ENCODE results near the gene NT5DC1. TPM values are rescaled to one million over a fixed set of nuclear protein-coding genes. Genes with fewer than 3 reads are reported as not detected.

NT5DC1 gene
- total RNA-seq, 1 donor, result 7.8 TPM

- H3K4me3 ChIP-seq (ENCODE audit: low read depth, low read length), result no peak overlapping the region
These were observed 137.4 kb downstream of the NT5DC1 start for GRCh38 chr6:116238083-116238482.

GRCh38 chr6:116239256-116239655, 138.6 kb downstream of the NT5DC1 start:
- no peak for DNase-seq (ENCODE audit: low read depth)
- H3K4me3 ChIP-seq (ENCODE audit: low read depth, low read length), result no peak overlapping the region
- no peak for TF ChIP-seq CTCF (IDR thresholded peaks at IDR 0.05; ENCODE audit: insufficient read depth, low read depth, low read length)

More at GRCh38 chr6:116238083-116238482, 137.4 kb downstream of the NT5DC1 start:
- no peak for TF ChIP-seq CTCF (IDR thresholded peaks at IDR 0.05; ENCODE audit: insufficient read depth, low read depth, low read length)
- no peak for DNase-seq (ENCODE audit: low read depth)

GRCh38 chr6:116239856-116240255, 139.2 kb downstream of the NT5DC1 start:
- DNase-seq (ENCODE audit: low read depth), result no peak
- H3K4me3 ChIP-seq (ENCODE audit: low read depth, low read length), result no peak overlapping the region
- TF ChIP-seq CTCF (IDR thresholded peaks at IDR 0.05; ENCODE audit: insufficient read depth, low read depth, low read length), result no peak

- no peak overlapping the region for H3K4me3 ChIP-seq (ENCODE audit: low read depth, low read length)
- no peak for DNase-seq (ENCODE audit: low read depth)
- no peak for TF ChIP-seq CTCF (IDR thresholded peaks at IDR 0.05; ENCODE audit: insufficient read depth, low read depth, low read length)
These were observed 143.6 kb downstream of the NT5DC1 start for GRCh38 chr6:116244284-116244683.

- no peak for TF ChIP-seq CTCF (IDR thresholded peaks at IDR 0.05; ENCODE audit: insufficient read depth, low read depth, low read length)
- DNase-seq (ENCODE audit: low read depth), result peak; percentile 59
- no peak overlapping the region for H3K4me3 ChIP-seq (ENCODE audit: low read depth, low read length)
These were observed 145.4 kb downstream of the NT5DC1 start for GRCh38 chr6:116246089-116246488.

GRCh38 chr6:116247285-116247684, 146.6 kb downstream of the NT5DC1 start:
- no peak for TF ChIP-seq CTCF (IDR thresholded peaks at IDR 0.05; ENCODE audit: insufficient read depth, low read depth, low read length)
- no peak for DNase-seq (ENCODE audit: low read depth)
- no peak overlapping the region for H3K4me3 ChIP-seq (ENCODE audit: low read depth, low read length)

GRCh38 chr6:116248577-116248976, 147.9 kb downstream of the NT5DC1 start:
- no peak for TF ChIP-seq CTCF (IDR thresholded peaks at IDR 0.05; ENCODE audit: insufficient read depth, low read depth, low read length)
- H3K4me3 ChIP-seq (ENCODE audit: low read depth, low read length), result no peak overlapping the region

More at GRCh38 chr6:116248577-116248976, 147.9 kb downstream of the NT5DC1 start:
- DNase-seq (ENCODE audit: low read depth), result no peak
